ENCODE results near the gene TUT7.

DNA sequence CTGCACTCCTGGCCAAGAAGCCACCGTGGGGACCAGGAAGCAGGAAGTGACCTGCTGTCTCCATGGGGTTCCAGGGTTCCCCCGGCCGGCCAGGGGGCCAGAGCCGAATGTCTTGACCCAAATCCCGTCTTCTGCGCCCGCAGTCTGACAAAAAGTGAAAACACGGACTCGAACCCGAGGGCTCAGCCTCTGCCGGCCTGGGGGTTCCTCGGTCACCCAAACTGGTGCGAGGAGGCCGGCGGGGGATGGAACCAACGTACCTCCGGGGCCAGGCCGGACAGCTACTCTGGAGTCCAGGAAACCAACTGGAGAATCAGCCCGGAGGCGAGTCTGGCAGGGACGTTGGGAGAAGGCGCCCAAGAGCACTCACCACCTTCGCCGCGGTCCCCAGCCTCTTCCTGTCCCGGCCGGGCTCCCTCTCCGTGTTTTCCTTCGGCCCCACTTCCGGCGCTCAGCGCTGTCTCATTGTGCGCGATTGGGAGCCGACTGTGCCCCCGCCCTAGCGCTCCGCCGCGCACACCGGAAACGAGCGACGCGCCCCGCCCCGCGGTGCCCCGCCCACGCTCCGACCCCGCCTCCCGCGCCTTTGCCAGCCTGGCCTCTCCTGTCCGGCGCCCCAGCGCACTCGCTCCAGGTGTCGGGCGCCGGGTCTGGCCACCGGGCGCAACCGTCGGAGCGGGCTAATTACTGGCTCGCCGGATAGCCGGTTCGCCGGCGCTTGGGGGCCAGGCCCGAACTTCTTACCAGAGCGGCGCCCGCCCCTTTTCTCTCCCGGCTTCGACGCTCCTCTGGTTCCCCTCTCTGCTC is at the start of gene TUT7:
- TF ChIP-seq YY1 (IDR thresholded peaks at IDR 0.05; ENCODE audit: insufficient read depth, insufficient read length) (no peak), ZNF274 (IDR thresholded peaks at IDR 0.05; ENCODE audit: low read depth, low read length) (no peak), SUZ12 (IDR thresholded peaks at IDR 0.05; ENCODE audit: extremely low read depth, insufficient read depth, insufficient read length) (no peak)
